Kidney capillary endothelial cell (primary cell): ENCODE measurements around the gene KLHL13.
"Not testable (repeated sequence)": the region's sequence is repeated elsewhere in the genome, so short reads cannot be mapped to it uniquely, and the experiment has no call there.

ENCODE experiments used
- DNase-seq: peaks from one replicate; pipeline ENCODE4 v3.0.0-alpha.2; 2018; ENCODE audit warnings: low spot score

The KLHL13 gene

DNA sequence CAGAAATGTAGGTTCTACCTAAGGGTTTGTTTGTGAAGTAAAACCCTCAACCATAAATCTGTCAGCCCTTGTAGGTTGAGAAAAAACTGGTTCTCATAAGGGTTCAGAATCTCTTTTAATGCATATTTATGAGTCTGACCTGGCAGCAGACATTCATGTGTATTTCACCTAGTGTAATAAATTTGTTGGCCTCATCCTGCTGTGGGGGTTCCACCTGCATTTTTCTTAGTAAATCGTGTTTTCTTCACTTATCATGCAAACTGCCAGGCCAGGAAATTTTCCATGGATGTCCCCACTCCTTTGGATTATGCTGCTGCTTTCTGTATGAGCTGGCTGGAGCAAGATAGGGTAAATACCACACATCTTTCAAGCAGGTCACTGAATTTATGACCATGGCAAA lies 42.4 kb downstream of the KLHL13 start:
- DNase-seq, result no peak

DNA sequence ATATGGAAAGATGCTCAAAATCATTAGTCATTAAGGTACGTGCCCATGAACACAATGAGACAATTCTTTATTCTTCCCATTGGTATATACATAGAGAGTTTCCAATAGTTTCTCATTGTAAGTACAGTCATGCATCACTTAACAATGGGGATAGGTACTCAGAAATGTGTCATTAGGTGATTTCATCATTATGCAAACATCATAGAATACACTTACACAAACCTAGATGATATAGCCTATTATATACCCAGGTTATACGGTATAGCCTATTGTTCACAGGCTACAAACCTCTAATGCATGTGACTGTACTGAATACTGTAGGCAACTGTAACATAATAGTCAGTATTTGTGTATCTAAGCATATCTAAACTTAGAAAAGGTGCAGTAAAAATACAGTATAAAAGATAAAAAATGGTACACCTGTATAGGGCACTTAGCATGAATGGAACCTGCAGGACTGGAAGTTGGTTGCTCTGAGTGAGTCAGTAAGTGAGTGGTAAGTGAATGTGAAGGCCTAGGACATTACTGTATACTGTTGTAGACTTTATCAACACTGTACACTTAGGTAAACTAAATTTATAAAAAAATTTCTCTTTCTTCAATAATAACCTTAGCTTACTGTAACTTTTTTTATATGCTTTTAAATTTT lies 49.6 kb downstream of the KLHL13 start:
- DNase-seq, result no peak

DNA sequence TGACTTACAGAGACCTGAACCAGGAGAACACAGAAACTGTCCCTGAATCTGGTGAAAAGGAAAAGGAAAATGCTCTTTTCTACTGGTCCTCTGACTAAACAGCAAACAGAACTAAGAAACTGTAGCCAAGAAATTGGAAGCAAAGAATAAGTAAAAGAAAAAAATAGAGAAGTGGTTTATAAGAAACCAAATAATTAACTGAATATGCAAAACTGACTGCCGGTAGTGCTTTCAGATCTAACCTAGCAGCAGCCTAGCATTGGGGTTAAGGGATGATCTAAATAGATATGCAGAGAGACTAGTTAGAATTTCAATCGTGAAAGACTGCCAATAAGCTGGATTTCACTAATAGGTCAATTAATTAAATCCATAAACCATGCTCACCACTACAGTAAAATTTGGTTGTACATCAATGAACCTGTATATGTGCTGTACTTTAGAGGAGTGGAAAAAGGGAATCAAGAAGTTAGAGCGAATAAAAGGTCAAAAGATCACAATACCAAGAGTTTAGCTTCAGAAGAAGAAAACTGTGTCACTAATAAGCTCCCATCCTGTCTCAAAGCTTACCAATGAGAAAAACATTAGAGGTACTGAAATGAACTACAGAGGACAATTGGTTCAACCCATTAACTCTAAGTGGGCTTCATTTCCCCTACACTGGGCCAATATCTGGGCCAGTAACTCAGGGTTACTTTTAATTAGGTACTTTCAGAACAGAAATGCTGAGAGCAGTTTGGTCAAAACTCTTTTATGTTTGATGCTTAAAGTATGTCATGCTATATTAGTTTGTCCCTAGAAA lies 53.6 kb downstream of the KLHL13 start:
- DNase-seq, result no peak

DNA sequence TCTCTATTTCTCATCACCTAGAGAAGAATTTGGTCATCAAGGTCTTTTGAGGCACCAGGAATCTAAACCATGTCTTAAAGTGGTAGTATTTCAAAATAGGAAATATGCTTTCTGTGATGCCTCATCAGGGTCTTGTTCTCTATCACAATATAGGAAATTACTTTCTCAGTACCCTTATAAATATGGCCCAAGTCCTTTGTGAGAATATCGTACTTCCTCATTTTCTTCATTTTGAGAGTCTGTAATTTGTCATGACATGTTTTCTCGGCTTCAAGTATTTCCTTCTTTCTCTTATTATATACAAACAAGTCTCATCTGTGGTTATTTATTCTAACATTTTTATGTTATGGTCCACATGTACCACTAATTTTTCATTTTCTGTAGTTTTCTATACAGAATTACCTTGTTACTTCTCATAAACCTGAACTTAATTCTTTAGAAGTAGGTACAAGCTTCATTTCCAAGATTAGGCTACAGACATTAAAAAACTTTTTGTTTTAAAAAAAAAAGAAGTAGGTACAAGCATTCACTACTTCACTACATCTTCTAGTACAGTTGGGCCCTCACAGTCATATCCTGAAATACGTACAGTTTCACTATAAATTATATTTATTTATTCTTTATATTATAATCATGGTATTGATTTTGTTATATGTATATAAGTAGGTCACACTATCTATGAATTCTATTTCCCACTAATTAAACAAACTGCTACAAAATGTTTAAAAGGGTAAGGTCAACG lies 54.4 kb downstream of the KLHL13 start:
- no peak for DNase-seq

DNA sequence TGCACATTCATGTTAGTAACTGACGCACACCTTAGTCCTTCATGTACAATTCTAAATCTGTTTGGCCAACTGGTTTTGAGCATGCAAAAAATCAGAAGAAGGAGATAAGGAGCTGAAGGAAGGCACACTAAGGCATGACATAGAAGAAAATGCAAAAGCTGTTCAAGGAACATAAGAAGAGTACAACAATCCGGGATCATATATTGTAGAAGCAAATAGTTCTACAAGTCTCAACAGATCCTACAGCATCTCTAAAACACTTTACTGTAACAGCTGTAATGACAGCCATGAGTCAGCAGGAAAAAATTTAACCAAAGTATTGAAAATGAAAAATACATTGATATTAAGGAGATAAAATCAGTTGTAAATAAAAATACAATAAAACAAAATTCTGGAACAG lies 57.7 kb downstream of the KLHL13 start:
- no peak for DNase-seq

DNA sequence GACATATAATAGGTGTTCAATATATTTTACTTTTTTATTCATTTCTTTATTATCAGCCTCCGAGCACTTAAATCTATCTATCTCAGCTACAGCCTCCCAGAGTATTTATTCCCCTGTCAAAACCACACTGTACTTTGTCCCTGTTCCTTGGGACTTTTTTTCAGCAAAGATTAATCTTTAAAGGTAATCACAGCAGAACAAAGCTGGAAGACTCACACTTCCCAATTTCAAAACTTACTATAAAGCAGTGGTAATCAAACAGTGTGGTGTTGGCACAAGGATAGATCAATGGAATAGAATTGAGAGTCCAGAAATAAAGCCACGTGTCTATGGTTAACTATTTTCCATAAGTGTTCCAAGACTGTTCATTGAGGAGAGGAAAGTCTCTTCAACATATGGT lies 59.7 kb downstream of the KLHL13 start:
- DNase-seq, result no peak

DNA sequence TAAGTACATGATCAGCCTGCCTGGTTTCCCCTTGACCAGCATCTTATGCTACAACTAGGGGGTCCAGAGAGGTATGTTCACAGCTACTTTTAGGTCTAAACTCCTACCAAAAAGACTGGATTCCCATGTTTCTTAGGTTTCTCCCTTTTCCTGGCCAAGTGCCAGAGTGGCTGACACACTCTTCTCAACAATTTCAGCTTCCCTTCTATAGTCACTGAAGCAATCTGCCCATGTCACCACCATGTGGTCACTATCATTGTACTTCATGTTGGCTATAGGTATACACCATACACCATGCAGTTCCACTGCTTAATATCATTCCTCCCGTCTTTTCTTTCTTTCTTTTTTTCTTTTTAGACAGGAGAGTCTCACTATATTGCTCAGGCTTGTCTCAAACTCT lies 66.9 kb downstream of the KLHL13 start:
- DNase-seq, result no peak

DNA sequence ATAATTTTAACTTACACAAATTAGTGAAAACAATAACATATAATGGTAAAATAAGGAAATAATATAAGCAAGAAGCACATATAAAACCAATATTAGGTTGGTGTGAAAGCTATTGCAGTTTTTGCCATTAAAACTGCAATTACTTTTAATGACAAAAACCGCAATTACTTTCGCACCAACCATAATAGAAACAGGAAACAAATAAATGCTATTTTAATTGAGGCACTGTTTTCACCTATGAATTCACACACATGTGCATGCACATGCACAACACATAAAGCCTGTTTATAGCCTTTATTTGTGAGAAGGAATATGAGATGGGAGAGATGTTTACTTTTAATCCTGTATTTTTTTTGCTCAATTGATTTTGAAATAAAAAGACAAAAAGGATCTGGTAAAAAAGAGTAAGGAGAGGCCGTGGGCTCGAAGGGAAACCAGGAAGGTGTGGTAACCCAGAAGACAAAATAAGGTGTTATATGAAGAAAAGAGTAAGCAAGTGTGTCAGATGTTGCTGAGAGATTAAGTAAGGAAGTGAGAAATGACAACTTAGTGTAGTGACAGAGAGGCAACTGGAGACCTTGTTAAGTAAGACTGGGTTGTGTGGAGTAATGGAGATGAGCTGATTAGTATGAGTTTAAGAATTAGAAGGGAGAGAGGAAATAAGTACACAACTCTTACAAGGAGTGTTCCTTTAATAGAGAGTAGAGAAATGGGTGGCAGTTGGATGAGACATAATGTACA lies 69.0 kb downstream of the KLHL13 start:
- DNase-seq, result no peak

DNA sequence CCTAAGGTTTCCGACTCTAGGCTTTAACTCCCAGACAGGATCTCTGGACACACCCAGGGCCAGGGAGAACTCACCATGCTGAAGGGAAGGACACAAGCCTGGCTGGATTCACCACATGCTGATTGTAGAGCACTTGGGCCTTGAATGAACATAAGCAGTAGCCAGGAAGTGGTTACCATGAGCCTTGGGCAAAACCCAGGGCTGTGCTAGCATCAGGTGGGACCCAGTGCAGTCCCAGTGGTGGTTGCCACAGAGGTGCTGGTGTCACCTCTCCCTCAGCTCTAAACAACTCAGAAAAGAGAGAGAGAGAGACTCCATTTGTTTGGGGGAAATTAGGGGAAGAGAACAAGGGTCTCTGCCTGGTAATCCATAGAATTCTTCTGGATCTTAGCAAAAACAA lies 77.0 kb downstream of the KLHL13 start:
- DNase-seq, result no peak

DNA sequence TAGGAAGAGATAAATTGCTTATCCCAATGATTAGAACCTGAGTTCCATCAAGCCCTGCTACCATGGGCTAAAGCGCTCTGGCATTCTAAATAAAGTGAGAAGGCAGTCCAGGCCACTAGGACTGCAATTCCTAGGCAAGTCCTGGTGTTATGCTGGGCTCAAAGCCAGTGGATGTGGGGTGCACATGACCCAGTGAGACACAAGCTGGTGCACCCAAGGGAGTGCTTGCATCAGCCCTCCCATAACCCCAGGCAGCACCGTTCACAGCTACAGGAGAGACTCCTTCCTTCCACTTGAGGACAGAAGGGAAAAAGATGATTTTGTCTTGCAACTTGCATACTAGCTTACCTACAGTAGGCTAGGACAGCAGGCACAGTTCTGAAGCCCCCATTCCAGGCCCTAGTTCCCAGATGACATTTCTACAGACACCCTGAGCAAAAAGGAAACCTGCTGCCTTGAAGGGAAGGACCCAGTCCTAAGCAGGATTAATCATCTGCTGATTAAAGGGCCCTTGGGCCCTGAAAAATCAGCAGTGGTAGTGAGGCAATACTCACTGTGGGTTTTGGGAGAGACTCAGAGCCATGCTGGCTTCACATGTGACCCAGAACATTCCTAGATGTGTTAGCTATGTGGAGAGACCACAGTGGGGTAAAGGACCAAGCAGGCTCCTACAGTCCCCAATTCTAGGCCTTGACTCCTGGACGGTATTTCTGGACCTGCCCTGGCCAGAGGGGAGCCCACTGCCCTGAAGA lies 77.8 kb downstream of the KLHL13 start:
- DNase-seq, result no peak

DNA sequence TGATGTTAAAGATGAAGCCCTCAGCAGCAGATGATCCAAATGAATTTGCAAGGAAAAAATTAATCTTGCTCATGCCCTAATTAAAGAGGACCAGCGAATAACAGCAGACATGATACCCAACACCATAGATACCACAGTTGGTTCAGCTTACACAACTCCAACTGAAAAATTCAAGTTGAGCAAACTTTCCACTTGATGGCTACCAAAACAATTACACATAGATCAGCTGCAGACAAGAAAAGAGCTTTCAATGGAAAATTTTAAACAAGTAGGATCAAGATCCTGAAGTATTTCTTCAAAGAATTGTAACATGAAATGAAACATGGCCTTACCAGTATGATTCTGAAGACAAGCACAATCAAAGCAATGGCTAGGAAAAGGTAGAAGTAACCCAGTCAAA lies 90.0 kb downstream of the KLHL13 start:
- no peak for DNase-seq

DNA sequence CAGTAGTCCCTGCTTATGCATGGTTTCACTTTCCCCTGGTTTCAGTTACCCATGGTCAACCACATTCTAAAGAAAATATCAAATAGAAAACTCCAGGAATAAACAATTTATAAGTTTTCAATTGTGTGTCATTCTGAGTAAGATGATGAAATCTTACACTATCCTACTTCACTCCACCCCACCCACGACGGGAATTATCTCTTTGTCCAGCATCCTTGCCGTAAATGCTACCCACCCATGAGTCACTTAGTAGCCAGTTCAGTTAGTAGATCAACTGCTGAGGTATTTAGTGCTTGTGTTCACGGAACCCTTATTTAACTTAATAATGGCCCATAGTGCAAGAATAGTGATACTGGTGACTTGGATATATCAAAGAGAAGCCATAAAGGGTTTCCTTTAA lies 91.4 kb downstream of the KLHL13 start:
- DNase-seq, result no peak

DNA sequence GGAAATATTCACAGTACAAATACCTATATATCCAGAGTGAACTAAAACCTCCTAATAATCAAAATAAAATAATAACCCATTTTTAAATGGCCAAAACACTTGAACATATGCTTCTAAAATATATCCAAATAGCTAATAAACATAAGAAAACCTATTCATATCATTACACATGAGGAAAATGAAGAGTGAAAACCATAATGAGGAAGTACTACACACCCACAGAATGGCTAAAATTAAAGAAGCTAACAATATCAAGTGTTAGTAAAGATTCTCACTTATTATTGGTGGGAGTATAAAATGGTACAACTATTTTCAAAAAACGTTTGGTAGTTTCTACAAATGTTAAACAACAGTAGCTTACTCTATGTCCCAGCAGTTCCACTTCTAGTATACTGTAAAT lies 92.1 kb downstream of the KLHL13 start:
- DNase-seq, result no peak

DNA sequence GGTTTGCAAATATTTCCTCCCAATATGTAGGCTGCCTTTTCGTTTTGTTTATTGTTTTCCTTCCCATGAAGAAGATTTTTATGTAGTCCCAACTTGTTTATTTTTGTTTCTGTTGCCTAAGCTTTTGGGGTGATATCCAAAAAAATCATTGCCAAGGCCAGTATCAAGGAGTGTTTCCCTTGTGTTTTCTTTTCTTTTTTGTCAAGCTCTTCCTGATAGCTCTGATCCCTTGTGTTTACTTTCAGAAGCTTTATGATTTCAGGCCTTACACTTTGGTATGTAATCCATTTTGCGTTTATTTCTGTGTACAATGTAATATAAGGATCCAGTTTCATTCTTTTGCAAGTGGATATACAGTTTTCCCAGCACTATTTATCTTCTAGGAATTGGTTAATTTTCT lies 93.9 kb downstream of the KLHL13 start:
- DNase-seq, result no peak

DNA sequence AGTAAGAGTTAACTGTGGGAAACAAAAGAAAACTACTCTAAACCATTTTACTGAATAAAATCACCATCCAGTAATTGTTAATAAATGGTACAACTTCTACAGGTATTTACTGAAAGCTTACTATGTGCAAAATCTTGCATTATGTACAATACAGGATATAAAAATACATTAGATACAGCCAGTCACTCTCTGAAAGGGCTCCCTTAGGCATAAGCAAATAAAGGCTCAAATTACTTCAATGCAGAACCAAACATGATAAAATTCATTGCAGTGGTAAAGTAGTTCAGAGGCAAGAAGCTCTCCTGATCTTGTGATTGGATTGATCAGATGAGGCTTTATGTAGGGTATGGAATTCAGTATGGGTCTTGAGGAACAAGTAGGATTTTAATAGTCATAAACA lies 100.2 kb downstream of the KLHL13 start:
- no peak for DNase-seq

DNA sequence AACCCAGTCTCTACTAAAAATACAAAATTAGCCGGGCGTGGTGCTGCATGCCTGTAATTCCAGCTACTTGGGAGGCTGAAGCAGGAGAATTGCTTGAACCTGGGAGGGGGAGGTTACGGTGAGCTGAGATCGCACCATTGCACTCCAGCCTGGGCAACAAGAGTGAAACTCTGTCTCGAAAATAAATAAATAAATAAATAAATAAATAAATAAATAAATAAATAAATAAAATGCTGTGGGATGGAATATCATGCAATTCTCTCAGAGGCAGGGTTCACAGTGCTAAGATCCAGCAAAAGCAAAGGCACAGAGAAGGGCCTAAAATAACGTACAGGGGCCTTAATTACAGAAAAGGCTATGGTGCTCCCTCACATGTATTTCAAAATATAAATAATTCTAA lies 114.2 kb downstream of the KLHL13 start:
- DNase-seq, result not testable (repeated sequence)

DNA sequence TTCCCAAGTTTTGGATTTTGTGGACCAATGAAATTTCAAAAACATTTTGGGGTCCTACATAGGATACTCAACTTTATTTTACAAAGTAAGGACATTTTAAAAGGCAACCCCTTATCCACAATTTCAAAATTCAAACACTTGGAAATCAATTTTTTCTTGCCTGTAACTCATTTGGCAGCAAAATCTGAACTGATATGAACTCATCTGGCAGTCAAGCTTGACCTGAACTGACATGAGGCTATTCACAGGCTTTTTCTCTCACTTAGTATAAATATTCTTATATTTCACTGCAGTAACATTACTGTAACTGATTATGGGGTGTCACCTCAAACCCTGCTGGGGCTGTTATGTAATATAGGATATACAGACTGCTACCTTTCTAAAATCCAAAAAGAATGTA lies 116.1 kb downstream of the KLHL13 start:
- no peak for DNase-seq

DNA sequence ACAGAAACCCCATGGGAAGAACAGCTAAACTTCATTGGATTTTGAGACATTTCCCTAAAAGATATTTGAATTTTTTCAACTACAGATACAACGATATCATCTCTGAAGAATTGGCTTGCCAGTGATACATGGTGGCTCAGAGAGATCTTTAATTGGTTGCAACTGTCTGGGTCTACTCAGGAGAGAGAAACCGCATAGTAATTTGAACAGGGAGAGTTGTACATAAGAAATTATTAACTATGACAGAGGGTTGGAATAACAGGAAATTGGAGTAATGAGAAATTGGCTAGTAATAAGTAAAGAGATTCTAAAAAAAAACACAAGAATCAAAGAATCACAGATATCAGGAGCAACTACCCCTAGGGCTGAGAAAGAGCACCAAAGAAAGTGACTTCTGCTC lies 118.4 kb downstream of the KLHL13 start:
- DNase-seq, result no peak

DNA sequence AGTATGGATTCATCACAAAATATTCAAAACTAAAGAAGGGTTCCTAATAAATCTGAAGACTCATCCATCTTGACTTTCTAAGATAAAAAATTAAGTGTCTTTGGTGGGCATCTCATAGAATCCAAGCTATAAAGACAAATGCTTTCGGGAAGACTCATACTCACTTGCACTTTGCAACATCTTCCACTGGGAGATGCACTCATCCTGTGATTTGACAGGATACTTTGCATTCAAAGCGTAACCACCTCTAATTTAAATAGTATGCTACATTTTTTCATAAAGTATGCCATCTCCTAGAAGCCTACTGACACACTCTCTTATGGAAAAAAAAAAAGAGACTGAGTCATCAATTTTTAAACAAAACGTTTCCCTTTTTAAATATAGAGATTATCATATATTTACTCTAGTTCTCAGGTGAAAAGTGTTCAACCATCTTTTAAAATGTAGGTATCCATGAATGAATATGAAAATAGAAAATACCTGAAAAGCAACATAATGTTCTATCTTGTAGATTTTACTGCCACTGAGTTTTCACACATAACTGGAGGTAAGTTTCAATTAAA lies 119.6 kb downstream of the KLHL13 start:
- no peak for DNase-seq

DNA sequence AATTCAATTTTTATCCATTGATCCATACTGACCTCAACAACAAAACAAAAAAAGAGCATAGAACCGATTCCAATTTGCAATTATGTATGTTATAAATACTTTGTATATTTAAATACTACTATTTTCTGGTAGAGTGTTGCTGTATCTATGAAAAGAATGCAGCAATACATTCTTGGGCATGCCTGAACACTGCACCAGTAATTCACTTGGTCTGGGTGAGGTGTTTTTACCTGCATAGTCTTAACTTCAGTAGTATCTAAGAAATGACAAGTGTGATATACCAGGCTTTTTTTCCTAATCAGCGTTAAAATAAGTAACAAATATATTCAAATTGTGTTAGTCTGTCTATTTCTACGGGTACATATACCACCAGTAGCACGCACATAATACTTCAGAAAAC lies 120.2 kb downstream of the KLHL13 start:
- no peak for DNase-seq

DNA sequence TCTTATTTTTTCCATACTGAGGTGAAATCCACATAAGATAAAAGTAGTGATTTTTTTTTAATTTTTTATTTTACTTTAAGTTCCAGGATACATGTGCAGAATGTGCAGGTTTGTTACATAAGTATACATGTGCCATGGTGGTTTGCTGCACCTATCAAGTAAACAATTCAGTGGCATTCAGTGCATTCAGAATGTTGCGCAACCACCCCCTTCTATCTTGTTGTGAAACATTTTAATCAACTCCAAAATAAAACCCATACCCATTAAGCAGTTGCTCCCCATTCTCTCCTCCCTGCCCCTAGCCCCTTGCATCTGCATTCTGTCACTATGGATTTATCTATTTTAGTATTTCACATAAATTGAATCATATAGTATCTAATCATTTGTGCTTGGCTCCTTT lies 121.2 kb downstream of the KLHL13 start:
- DNase-seq, result no peak
